ENCODE results near the gene SMIM14.

SMIM14 gene

DNA sequence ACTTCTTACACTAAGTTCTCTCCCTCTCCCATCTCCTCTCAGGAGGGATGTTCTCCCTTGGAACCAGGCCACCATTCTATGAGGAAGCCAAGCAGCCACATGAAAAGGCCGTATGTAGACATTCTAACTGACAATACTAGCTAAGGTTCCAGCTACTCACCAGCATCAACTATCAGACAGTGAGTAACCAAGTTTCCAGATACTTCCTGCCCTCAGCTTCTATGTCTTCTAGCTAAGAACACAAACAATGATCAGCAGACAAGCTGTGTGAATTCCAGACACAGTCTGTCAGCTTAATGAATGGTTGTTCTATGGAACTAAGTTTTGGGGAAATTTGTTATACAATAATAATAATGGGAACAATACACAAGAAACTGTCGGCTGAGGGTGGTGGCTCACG is 50.8 kb downstream of the SMIM14 start:
- TF ChIP-seq, protein P1, sequence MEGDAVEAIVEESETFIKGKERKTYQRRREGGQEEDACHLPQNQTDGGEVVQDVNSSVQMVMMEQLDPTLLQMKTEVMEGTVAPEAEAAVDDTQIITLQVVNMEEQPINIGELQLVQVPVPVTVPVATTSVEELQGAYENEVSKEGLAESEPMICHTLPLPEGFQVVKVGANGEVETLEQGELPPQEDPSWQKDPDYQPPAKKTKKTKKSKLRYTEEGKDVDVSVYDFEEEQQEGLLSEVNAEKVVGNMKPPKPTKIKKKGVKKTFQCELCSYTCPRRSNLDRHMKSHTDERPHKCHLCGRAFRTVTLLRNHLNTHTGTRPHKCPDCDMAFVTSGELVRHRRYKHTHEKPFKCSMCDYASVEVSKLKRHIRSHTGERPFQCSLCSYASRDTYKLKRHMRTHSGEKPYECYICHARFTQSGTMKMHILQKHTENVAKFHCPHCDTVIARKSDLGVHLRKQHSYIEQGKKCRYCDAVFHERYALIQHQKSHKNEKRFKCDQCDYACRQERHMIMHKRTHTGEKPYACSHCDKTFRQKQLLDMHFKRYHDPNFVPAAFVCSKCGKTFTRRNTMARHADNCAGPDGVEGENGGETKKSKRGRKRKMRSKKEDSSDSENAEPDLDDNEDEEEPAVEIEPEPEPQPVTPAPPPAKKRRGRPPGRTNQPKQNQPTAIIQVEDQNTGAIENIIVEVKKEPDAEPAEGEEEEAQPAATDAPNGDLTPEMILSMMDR (IDR thresholded peaks at IDR 0.05), result no peak

DNA sequence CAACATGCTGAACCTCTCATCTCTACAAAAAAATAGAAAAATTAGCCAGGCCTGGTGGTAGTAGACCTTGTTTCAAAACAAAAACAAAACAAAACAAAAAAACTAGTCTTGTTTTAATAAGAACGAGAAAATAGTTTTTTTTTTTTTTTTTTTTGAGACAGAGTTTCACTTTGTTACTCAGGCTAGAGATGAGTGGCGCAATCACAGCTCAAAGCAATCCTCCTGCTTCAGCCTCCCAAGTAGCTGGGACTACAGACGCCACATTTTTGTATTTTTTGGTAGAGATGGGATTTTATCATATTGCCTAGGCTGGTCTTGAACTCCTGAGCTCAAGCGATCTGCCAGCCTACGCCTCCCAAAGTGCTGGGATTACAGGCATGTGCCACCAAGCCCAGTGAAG is 63.7 kb downstream of the SMIM14 start:
- no peak overlapping the region for H3K4me2 ChIP-seq (ENCODE audit: low read length)
- TF ChIP-seq, protein P1 (IDR thresholded peaks at IDR 0.05), result no peak
- no peaks in the 10 kb centered on the region for H3K79me2 ChIP-seq
- H3K36me3 ChIP-seq (ENCODE audit: control insufficient read depth, insufficient read depth, low read length), result no peaks in the 10 kb centered on the region
- H3K9me3 ChIP-seq (ENCODE audit: control insufficient read depth, low read length), result no peaks in the 10 kb centered on the region
- H3K4me3 ChIP-seq (ENCODE audit: low read depth, low read length), result no peak overlapping the region
- no peak overlapping the region for H3K9ac ChIP-seq
- H3K4me1 ChIP-seq, result no peaks in the 10 kb centered on the region
- no peak overlapping the region for H2AFZ ChIP-seq
- no peak overlapping the region for H3K27ac ChIP-seq
- no peaks in the 10 kb centered on the region for H3K27me3 ChIP-seq (ENCODE audit: control insufficient read depth, insufficient read depth, low read length)

More for the DNA sequence above, 50.8 kb downstream of the SMIM14 start:
- Histone ChIP-seq H2AFZ (no peak overlapping the region), H3K79me2 (no peaks in the 10 kb centered on the region), H3K27me3 (ENCODE audit: control insufficient read depth, insufficient read depth, low read length) (no peaks in the 10 kb centered on the region), H3K4me2 (ENCODE audit: low read length) (no peak overlapping the region), H3K9ac (no peak overlapping the region), H3K4me1 (no peaks in the 10 kb centered on the region), H3K27ac (no peak overlapping the region), H3K4me3 (ENCODE audit: low read depth, low read length) (no peak overlapping the region), H3K9me3 (ENCODE audit: control insufficient read depth, low read length) (no peaks in the 10 kb centered on the region), H3K36me3 (ENCODE audit: control insufficient read depth, insufficient read depth, low read length) (no peaks in the 10 kb centered on the region)

DNA sequence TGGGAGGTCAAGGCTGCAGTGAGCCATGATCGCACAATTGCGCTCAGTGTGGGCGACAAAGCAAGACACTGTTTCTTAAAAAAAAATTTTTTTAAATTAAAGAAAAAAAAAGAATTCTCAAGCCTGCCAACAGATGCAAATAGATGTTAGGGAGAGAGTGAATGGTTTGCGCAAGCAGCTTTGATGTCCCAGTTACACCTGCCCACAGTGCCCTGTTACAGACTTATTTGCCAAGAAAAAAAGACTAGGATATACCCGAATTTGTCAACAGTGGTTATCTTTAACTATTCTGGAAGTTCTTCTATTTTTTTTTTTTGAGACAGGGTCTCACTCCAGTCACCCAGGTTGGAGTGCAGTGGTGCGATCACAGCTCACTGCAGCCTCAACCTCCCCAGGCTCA is 67.2 kb downstream of the SMIM14 start:
- H3K4me1 ChIP-seq, result no peaks in the 10 kb centered on the region
- TF ChIP-seq, protein P1 (IDR thresholded peaks at IDR 0.05), result no peak
- H3K36me3 ChIP-seq (ENCODE audit: control insufficient read depth, insufficient read depth, low read length), result no peaks in the 10 kb centered on the region
- no peaks in the 10 kb centered on the region for H3K27me3 ChIP-seq (ENCODE audit: control insufficient read depth, insufficient read depth, low read length)
- H3K9ac ChIP-seq, result no peak overlapping the region
- H3K9me3 ChIP-seq (ENCODE audit: control insufficient read depth, low read length), result no peaks in the 10 kb centered on the region
- no peaks in the 10 kb centered on the region for H3K79me2 ChIP-seq
- H3K27ac ChIP-seq, result no peak overlapping the region
- no peak overlapping the region for H3K4me3 ChIP-seq (ENCODE audit: low read depth, low read length)
- H3K4me2 ChIP-seq (ENCODE audit: low read length), result no peak overlapping the region
- no peak overlapping the region for H2AFZ ChIP-seq

DNA sequence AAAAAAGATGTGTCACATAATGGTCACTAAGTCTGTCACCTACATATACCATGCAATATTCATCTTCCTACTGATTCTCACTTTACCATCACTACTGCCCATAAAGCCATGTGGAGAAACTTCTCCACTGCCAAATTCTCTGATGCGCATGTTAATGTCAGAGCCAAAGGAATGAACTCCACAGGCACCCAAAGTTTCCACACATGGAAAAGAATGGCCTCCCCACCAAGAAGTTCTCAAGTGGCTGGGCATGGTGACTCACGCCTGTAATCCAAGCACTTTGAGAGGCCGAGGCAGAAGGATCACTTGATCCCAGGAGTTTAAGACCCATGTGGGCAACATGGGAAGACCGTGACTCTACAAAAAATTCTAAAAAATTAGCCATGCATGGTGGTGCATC is 67.6 kb downstream of the SMIM14 start:
- H3K27me3 ChIP-seq (ENCODE audit: control insufficient read depth, insufficient read depth, low read length), result no peaks in the 10 kb centered on the region
- TF ChIP-seq, protein P1 (IDR thresholded peaks at IDR 0.05), result no peak
- H3K36me3 ChIP-seq (ENCODE audit: control insufficient read depth, insufficient read depth, low read length), result no peaks in the 10 kb centered on the region

DNA sequence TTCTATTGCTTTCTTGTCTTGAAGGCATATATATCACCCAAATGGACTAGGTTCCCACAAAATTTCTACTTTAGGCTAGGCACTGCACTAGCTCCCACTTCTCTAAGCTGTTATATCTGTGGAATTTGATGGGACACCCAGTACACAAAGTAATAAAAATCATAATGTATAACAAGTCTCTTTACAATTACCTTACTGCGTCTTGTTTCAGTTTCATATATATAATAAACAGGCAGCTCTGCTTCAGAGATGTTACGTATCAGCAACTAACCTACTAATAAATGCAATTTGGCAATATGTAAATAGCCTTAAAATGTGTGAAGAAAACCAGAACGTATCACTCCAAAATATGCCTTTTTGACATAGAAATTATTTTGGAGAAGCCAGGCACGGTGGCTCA is 69.5 kb downstream of the SMIM14 start:
- no peak overlapping the region for H3K4me3 ChIP-seq (ENCODE audit: low read depth, low read length)
- no peak overlapping the region for H3K4me2 ChIP-seq (ENCODE audit: low read length)
- H3K27ac ChIP-seq, result no peak overlapping the region
- H3K9me3 ChIP-seq (ENCODE audit: control insufficient read depth, low read length), result no peaks in the 10 kb centered on the region
- H3K79me2 ChIP-seq, result no peaks in the 10 kb centered on the region
- no peak overlapping the region for H2AFZ ChIP-seq
- H3K9ac ChIP-seq, result no peak overlapping the region
- H3K27me3 ChIP-seq (ENCODE audit: control insufficient read depth, insufficient read depth, low read length), result no peaks in the 10 kb centered on the region
- TF ChIP-seq, protein P1 (IDR thresholded peaks at IDR 0.05), result no peak
- H3K4me1 ChIP-seq, result no peaks in the 10 kb centered on the region
- H3K36me3 ChIP-seq (ENCODE audit: control insufficient read depth, insufficient read depth, low read length), result no peaks in the 10 kb centered on the region

More for the DNA sequence above, 67.6 kb downstream of the SMIM14 start:
- Histone ChIP-seq H2AFZ (no peak overlapping the region), H3K79me2 (no peaks in the 10 kb centered on the region), H3K4me3 (ENCODE audit: low read depth, low read length) (no peak overlapping the region), H3K4me1 (no peaks in the 10 kb centered on the region), H3K4me2 (ENCODE audit: low read length) (no peak overlapping the region), H3K27ac (no peak overlapping the region), H3K9me3 (ENCODE audit: control insufficient read depth, low read length) (no peaks in the 10 kb centered on the region), H3K9ac (no peak overlapping the region)
